Stimulated activated CD4-positive, alpha-beta T cell treated with anti-CD3 and anti-CD28 coated beads, Interleukin-12 subunit alpha, Interleukin-12 subunit beta, amount 100 ng/mL, for 24 hours (primary cell): ENCODE data around the gene MAP3K9.

ENCODE experiments used
- DNase-seq, 2 experiments: peaks; one replicate each; pipeline ENCODE4 v3.0.0-alpha.2; 2020; ENCODE audit warnings: low read depth in 2 of 2

MAP3K9 gene

DNA sequence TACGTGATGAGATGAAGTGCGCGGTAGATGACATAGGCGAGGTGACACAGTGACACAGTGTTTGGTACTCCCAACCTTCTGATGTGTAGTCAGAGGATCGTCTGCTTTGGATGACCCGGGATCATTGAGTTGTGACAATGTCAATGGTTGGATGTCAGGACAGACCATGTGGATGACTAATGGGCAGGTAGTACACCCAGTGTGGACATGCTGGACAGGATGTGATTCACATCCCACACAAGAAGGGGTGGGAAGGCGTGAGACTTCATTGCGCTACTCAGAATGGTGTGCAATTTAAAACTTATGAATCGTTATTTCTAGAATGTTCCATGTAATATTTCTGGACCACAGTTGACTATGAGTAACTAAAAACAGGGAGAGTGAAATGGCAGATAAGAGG lies 23.8 kb downstream of the MAP3K9 start:
- no peak for DNase-seq

DNA sequence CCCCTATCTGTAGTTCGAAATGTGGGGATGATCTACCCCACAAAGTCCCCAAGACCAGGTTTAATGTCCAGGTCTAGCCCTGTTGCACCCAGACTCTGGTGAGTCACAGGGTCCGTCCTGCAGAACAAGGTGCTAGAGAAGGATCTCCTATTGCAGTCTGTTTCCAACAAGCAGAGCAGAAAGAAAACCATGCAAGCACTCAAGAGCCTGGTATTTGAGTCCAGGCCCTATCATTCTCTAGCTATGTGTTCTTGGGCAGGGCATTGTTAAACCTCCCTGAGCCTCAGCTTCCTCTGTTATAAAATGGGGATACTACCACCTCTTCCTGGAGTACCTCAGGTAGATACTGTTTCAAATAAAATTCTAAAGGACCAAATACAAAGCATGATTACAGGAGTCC lies 24.4 kb downstream of the MAP3K9 start:
- no peak for DNase-seq

DNA sequence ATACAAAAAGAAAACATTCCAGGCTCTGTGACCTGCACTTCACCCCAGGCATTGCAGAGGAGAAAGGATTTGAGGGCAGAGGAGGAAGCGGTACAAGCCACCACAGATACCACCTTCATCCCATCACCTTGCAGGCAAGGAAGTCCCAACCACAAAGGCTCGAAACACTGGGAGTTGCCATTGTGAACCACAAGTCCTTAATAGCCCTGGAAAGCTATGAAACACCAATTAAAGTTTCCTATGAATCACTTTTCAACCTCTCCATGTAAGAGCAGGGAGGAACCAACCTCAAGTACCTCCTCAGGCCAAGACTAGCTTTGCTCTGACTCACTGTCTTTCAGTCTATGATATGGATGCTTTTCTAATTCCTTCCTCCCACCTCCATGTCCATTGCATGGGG lies 27.0 kb downstream of the MAP3K9 start:
- DNase-seq, result no peak

DNA sequence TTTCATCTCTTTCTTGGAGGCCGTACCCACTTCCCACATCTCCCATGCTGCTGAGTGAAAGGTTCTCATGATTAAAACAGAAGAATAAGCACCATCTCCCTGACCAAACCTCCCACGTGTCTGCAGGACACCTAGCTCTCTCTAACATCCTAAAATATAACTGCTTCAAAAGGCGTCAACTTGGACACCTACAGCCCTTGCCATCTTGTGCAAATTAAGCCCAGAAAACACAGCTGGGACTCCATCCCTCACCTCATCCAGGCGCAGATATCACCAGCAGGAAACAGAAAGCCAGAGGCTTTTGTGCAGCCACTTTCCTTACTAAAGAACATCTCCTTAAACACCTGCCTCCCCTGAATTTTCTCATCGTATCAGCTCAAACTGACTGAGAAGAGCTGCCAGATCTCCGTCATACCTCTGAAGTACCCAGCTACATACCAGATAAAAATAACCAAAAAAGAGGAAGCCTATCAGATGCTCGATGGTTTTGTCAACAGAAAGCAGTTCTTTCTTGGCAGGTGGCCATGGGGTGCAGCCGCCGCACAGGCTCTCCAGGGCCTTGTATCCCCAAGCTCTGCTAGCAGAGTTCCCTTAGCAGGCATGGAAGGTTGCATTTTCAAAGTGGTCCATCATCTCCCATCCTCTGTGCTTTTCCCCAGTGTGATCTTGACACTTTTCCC lies 28.8 kb downstream of the MAP3K9 start:
- DNase-seq, result no peak

DNA sequence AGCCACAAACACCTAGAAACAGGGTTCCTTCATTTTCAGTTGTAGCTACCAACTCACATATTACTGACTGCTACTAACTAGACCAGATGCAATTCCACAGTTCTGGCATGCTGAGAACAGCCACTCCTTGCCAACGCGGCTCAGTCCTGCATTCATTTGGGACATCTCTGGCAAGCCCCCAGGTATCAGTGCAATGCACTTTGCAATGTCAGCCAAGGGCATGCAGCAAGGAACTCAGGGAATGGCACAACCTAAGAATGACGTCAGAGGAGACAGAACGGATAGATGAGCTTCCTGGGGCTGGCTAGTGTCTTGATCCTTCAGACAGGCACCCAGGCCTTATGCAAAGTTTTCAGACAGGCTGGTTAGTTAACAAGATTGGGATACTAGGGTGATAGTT lies 29.6 kb downstream of the MAP3K9 start:
- no peak for DNase-seq

DNA sequence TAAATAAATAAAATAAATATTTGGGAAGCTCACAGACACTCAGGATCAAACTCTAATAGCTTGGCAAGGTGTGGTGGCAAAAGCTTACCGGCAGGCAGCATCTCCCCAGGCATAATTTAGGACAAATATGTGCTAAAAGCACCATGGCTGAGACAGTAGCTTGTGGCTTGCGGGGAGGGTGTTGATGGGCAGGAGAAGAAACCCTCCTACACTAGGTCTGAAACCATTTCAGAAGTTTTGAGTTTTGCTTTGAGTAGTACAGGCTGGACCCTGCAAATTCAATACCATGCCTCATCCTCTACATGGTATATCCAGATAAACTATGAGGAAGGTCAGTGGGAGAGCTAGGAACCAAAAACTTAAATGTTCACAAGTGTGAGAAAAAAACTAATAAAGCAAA lies 33.1 kb downstream of the MAP3K9 start:
- no peak for DNase-seq

DNA sequence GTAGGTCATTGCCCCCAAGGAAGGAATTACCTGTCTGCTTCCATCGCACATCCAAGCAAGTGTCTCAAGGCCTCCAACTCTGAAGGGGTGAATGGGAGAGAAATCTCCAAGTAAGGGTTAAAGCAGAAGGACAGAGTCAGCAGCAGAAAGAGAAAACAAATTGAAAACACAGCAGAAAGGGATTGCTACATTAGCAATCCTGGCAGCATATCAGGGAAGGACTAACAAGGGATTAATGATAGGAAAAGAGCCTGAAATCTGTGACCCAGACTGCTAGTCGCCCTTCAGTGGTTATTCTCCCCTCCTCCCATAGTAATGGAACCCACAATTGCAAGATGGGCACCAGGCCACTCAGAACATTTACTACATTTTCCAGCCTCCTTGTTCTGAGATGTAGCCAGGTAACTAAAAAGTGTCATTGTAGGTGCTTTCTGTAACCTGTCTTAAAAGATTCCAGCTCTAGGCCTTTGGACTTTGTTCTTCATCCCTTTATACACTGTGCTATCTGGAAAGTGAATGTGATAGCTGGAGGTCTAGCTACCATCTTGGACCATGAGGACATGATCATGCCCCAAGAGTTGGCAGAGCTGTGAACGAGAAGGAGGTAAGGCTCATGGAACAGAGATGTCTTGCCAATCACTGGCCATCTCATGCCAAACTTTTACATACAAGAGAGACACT lies 36.0 kb downstream of the MAP3K9 start:
- DNase-seq, result no peak

DNA sequence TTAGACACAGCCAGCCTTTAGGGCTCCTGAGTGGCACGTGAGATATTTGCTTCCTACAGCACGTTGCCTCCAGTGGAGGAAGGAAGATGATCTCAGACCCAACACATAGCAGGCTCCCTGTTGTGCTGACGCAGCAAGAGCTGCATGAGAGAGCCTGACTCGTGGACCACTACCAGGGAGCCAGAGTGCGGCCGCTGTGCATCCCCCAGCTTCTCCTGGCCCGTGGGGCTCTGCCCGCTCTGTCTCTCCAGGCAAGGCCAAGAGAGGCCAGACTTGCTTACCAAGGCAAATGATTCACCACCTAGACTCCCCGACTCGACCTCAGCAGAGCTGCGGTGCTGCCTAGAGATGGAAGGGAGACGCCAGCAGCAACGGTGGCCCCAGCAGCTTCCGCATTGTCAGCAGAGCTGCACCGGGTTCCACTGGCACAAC lies 37.5 kb downstream of the MAP3K9 start:
- DNase-seq, result no peak

DNA sequence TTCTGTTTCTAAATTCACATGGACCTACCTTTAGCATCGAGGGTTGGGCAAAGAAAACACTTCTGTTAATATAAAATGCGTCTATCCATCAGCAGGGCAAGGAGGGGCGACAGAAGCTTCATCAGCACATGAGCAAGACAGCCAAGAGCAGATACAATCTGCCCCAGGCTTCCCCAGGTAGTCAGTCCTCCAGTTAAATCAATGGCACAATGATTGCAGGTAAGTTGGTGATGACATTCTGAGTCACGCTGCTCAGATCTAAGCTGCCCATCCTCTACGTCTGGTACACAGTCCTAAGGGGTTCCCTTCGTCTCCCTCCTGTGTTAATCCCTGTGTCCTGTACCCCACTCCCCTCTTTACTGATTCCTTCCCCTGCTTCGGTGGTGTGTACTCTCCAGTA lies 38.8 kb downstream of the MAP3K9 start:
- no peak for DNase-seq

DNA sequence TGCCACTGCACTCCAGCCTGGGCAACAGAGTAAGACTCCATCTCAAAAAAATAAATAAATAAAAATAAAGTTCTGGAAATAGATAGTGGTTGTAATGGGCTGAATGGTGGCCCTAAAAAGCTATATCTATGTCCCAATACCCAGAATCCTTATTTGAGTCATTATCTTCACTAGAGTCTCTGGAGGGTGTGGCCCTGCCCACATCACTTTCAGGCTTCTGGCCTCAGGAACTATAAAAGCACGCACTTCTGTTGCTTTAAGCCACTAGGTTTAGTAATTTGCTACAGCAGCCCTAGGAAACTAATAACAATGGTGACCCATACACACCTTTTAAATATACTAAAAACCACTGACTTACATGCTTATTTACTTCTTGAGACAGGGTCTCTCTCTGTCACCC lies 49.9 kb downstream of the MAP3K9 start:
- DNase-seq, result no peak

DNA sequence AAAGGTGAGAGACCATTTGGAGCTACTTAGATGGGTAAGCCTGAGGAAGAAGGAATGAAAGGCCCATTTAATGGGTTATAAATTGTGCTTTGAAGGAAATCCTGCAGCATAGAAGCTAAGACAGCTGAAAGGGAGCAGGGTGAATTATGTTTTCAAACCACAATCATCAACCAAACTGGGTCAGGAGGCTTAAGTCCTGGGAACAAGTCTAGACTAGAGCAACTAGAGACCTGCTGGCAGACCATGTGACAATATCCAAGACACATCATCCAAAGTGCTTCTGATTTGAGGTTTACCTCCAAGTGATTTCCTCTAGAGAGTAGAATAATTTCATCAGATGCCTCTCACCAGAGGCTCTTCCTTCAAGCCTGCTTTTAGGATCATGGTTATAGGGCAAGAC lies 53.7 kb downstream of the MAP3K9 start:
- DNase-seq, result no peak

DNA sequence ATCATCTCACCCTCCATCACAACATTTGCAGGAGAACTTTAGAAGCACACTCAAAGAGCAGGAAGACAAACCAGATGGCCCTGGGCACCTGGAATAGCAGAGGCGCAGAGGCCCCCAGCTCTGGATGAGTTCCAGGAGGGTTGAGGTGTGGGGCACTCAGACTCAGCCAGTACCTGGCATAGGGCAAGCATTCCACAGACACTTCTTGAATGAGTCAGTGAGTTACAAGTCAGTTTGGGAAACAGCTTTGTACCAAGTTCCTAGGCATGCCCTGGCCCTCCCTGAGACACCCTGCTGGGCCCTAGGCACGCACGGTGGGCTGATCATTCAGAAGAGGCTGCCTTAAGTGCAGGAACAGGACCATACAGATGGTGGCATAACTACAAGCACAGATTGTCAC lies 54.3 kb downstream of the MAP3K9 start:
- DNase-seq, result no peak

DNA sequence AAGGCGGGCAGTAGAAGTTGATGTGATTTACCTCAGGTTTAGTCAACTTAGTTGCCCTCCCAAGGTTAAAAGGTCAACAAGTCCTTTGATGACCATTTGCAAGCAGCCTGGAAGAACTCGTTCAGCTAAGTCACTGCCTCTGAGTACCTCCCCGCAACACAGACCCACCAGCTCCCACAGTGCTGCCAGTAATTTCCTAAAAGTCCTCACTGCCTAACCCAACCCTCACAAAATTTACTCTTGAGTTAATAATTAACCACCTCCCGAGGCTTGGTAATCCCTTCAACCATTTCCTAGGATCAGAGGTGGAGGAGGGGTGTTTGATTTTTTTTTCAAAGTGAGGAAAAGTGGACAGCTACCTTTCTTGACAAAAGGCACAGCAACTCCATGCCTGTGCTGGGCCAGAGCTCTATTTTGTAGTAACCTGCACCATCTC lies 55.8 kb downstream of the MAP3K9 start:
- DNase-seq, result no peak

DNA sequence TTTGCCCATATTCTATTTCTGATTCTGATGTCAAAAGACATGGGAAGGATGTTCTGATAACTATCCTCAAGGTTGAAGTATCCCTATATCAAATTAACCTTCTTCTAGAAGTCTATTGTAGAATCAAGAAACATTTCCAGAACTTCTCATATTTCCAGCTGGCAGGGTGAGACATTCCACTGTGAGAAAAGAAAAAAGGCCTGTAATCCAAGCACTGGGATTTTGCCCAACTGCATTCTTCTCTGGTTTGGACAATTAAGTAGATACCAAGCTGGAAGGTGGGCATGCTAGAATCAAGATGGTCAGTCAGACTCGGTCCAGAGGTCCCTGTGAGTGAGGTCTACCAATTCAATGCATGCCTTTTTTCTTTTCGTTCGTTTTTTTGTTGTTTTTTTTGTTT lies 60.9 kb downstream of the MAP3K9 start:
- no peak for DNase-seq

DNA sequence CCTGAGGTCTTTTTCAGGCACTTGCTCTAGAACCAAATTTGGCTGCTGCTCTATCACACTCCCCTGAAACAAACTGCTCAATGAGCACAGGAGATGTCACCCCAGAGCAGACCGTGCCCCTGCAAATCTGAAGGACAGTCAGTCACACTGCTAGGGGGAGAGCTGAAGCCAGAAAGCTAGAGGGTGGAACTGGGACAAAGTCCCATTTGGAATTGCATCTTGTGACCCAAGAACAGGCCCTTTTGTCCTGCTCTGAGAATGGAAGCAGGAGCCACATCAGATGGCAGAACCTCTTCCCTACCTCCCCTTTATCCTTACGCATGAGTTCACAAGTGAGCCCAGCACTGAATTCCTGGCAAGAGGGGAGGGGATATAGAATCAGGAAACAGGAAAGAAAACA lies 64.7 kb downstream of the MAP3K9 start:
- no peak for DNase-seq

DNA sequence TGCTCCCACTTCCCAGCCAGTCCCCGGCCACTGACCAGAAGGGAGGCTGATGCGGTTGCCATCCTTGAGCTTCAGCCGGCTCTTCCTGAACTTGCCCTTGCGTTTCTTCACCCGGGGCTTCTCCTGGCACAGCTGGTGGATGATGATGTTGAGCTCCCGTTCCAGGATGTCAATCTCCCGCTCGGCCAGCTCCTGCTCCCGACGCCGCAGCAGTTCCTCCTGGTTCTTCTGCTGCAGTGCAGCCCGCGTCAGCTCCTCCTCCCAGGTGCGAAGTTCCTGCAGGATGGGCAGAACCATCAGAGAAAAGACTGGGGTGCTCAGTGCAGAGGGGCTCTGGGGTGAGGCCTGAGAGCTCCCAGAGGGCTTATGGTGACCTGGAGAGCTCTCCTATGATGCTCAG lies 67.0 kb downstream of the MAP3K9 start:
- DNase-seq, result no peak

DNA sequence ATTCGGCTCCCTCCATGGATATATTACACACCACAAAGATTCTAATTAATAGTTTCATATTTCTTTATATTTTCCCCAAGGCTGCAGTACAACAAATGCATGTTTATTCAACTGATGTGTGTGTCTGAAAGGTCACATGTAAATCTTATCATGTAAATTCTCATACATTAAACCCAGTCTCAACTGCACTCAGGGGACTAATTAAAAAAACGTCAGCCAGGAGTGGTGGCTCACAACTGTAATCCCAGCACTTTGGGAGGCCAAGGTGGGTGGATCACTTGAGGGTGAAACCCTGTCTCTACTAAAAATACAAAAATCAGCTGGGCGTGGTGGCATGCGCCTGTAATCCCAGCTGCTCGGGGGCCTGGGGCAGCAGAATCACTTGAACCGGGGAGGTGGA lies 67.8 kb downstream of the MAP3K9 start:
- DNase-seq, result no peak

DNA sequence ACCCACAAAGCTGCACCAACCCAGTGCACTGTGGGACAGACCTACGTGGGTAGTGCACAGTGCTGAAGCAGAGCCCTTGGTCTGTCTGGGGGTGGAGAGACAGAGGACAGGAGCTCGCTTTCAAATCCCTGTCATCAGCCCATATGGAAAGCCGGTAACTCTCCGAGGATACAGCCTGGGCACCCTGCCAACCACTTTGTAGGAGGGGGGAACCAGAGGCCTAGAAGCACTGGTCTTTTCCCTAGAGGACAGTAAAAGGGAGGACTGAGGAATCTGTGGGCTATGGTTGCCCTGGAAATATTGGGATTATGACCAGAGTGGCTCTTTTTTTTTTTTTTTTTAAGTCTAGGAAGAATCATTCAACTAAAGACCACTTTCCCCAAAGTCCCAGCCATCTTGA lies 74.3 kb downstream of the MAP3K9 start:
- DNase-seq, result no peak

DNA sequence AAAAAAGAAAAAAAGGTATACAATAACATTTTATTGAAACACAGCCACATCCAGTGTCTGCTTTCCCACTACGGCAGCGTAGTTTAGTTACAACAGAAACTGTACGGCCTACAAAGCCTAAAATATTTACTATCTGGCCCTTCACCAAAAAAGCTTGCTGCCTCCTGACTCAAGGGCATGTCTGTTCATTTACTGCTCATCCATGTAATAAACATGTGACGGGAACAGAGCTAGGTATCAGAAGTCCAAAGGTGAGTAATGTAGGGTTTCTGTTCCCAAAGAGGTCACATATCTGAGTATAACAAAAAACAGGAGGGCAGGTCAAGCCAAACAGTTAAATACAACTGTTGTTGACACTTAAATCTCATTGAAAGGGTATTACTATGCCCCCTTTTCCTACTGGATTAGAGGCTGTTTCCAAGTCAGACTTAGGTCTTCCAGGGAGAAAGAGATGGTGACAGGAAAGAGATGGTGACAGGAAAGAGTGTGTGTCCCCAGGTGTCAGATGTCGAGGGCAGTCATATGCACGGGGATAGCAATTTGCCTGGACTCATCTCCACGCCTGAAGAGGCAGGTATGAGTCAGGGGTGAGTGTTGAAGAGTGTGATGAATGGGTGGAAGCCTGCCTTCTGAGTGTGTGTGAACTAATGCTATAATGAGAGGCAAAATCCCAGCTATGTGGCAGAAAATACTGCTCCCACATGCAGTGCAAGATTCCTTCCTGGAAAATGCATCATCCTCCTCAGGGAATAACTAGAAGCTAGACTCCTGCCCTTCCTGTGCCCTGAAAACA lies 77.7 kb downstream of the MAP3K9 start:
- DNase-seq, result no peak

DNA sequence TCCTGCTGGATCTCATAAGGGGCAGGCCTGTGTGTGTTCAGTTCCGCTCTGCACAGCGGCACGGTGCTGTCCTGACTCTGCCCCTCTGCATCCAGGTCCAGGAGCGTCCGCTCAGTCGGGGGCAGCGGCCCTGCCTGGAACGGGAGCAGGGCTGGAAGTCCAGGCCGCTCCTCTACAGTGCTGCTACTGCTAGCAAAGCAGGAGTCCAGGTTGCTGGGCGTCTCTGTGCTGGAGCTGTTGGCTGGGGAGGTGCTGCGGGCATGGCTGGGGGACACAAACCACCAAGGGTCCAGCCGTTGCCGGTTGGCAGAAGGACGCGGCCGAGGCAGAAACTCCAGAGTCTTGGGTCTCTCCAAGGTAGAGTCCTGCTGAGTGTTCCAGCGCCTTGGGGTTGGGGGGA lies 78.9 kb downstream of the MAP3K9 start:
- no peak for DNase-seq

DNA sequence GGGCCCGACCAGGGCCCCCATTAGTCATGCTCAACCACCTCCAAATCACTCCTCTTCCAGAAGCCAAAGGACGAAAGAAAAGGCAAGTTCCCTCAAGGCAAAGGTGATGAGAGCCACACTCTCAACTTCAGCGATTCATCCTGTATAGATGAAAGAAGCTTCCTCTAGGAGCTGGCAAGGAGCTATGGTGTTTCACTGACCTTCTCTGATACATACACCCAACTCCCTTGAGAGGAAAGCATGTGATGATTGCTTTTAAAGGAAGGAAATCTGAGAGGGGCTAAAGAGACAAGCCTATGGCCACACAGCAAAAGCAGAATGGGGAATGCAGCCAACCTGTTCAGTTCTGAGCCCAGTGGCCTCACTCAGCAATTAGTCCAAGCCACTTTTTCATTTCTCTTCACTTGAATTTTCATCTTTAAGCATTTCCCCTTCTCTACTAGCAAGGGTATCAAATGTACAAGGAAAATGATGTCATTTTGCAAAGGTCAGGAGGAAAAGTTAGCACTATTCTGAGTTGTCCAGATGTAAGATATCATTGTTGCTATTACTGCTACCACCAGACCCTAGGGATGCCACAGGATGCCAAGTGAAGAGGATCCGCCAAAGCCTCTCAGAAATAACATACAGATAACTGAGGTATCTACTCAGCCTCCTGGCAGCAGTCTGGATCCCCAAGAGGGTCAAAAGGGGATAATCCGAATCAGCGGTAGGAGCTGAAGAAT lies 82.5 kb downstream of the MAP3K9 start:
- DNase-seq, result no peak

DNA sequence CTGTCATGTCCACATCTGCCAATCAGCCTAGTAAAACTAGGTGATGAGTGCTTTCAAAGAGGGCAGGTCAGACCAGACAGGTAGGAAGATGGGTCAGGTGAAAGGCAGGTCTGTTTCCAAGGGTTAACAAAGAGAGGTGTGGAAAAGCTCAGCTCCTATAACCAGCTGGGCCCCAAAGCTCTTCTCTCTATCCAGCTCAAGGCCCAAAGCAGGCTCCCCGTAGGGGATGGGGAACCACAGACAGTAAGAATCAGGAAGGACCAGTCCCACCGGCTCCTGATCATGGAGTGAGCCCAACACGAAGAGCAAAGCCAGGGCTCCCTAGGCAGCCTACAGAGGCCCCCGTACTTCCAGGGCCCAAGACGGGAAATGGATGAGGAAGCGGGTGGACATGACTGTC lies 84.4 kb downstream of the MAP3K9 start:
- DNase-seq, result no peak
